Measurements from ENCODE around the gene VWF.

DNA sequence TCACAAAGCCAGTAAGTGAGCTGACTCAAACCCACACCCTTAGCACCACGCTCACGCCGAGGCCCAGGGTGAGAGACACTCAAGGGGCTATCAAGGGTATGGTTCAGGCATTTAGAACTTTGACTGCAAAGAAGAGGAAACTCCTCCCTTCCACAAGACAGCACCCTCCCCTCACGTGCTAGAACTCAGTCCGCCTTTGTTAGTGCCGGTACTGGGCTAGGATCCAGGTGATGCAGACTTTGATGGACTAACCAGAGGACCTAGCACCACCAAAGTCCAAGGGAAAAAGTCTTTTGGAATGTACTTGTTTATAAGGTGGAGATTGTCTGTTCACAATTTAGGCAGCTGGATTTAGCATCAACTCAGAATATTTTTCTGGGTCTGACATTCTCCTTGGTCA lies 33.7 kb downstream of the VWF start:
- TF ChIP-seq, protein P1, sequence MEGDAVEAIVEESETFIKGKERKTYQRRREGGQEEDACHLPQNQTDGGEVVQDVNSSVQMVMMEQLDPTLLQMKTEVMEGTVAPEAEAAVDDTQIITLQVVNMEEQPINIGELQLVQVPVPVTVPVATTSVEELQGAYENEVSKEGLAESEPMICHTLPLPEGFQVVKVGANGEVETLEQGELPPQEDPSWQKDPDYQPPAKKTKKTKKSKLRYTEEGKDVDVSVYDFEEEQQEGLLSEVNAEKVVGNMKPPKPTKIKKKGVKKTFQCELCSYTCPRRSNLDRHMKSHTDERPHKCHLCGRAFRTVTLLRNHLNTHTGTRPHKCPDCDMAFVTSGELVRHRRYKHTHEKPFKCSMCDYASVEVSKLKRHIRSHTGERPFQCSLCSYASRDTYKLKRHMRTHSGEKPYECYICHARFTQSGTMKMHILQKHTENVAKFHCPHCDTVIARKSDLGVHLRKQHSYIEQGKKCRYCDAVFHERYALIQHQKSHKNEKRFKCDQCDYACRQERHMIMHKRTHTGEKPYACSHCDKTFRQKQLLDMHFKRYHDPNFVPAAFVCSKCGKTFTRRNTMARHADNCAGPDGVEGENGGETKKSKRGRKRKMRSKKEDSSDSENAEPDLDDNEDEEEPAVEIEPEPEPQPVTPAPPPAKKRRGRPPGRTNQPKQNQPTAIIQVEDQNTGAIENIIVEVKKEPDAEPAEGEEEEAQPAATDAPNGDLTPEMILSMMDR (IDR thresholded peaks at IDR 0.05) = no peak
- TF ChIP-seq POLR2A (IDR thresholded peaks at IDR 0.05) = no peak

All from heart left ventricle (tissue), 13 donors.